Colonic mucosa (tissue), 4 donors: ENCODE data around the gene CCDC9B. TPM values are rescaled to one million over a fixed set of nuclear protein-coding genes. Genes with fewer than 3 reads are reported as not detected.

ENCODE experiments used
- DNase-seq: peaks from one replicate; pipeline ENCODE4 v3.0.0-alpha.2; 2020
- H3K27ac ChIP-seq: fragments of 200-600 bp; one replicate; pipeline ENCODE4 v1.8.0; 2021
- H3K27me3 ChIP-seq: fragments of 200-600 bp; one replicate; pipeline ENCODE4 v1.8.0; 2021
- H3K36me3 ChIP-seq: fragments of 200-600 bp; one replicate; pipeline ENCODE4 v1.8.0; 2021
- H3K4me1 ChIP-seq: fragments of 200-600 bp; one replicate; pipeline ENCODE4 v1.8.0; 2021; ENCODE audit warnings: mild to moderate bottlenecking
- H3K4me3 ChIP-seq: fragments of 200-600 bp; one replicate; pipeline ENCODE4 v1.8.0; 2021
- H3K9ac ChIP-seq, 2 donors: one replicate each; pipeline ENCODE4 v1.7.0; 2013; ENCODE audit warnings: control low read depth in 2 of 2, low read depth in 2 of 2, low read length in 2 of 2
- H3K9me3 ChIP-seq: fragments of 200-600 bp; one replicate; pipeline ENCODE4 v1.8.0; 2021
- intact Hi-C: fragments of 100-400 bp; cut with DNase I; formaldehyde crosslinking; loops from one replicate; pipeline ENCODE4 v1.14.1; 2022
- total RNA-seq, 2 donors: library from RNA; stranded (reverse); fragmentation: NEBNext Ultra II Directional in 1 of 2; extraction: Animal tissue kit (Norgen Biotek cat#: 25700) in 1 of 2; gene quantifications; one replicate each; pipeline ENCODE4 v1.2.1, GENCODE V29; 2021
- TF ChIP-seq, protein P1 (sequence below): fragments of 200-600 bp; IDR thresholded peaks from one replicate; pipeline ENCODE4 v1.8.0; 2022; ENCODE audit warnings: antibody characterized with exemption, mild to moderate bottlenecking
- donor health status: healthy.
- donor health status: DM: no; HTN: no; CAD: no.
- donor health status: DM: no; HTN: no; CAD: no.

CCDC9B gene
- total RNA-seq, 2 donors from 2014 or later = 13.1 to 28.7 TPM

GRCh38 chr15:40330368-40330836 lies 10.3 kb downstream of the CCDC9B start:
- no peaks in the 10 kb centered on the region for H3K9me3 ChIP-seq
- TF ChIP-seq, protein P1, sequence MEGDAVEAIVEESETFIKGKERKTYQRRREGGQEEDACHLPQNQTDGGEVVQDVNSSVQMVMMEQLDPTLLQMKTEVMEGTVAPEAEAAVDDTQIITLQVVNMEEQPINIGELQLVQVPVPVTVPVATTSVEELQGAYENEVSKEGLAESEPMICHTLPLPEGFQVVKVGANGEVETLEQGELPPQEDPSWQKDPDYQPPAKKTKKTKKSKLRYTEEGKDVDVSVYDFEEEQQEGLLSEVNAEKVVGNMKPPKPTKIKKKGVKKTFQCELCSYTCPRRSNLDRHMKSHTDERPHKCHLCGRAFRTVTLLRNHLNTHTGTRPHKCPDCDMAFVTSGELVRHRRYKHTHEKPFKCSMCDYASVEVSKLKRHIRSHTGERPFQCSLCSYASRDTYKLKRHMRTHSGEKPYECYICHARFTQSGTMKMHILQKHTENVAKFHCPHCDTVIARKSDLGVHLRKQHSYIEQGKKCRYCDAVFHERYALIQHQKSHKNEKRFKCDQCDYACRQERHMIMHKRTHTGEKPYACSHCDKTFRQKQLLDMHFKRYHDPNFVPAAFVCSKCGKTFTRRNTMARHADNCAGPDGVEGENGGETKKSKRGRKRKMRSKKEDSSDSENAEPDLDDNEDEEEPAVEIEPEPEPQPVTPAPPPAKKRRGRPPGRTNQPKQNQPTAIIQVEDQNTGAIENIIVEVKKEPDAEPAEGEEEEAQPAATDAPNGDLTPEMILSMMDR = no peak
- intact Hi-C loops = no loop called here
- H3K27me3 ChIP-seq = no peaks in the 10 kb centered on the region
- H3K9ac ChIP-seq = no peak overlapping the region
- DNase-seq = no peak
- H3K4me1 ChIP-seq = peaks cover 10% of the 10 kb centered on the region
- no peak overlapping the region for H3K4me3 ChIP-seq
- no peak overlapping the region for H3K27ac ChIP-seq
- no peaks in the 10 kb centered on the region for H3K36me3 ChIP-seq

GRCh38 chr15:40329804-40330203 lies 10.9 kb downstream of the CCDC9B start:
- Histone ChIP-seq H3K9ac (no peak overlapping the region), H3K4me3 (no peak overlapping the region), H3K9me3 (no peaks in the 10 kb centered on the region), H3K27ac (no peak overlapping the region), H3K36me3 (no peaks in the 10 kb centered on the region), H3K4me1 (peaks cover 10% of the 10 kb centered on the region), H3K27me3 (no peaks in the 10 kb centered on the region)
- intact Hi-C loops = no loop called here
- DNase-seq = no peak
- TF ChIP-seq, protein P1 = no peak

DNA sequence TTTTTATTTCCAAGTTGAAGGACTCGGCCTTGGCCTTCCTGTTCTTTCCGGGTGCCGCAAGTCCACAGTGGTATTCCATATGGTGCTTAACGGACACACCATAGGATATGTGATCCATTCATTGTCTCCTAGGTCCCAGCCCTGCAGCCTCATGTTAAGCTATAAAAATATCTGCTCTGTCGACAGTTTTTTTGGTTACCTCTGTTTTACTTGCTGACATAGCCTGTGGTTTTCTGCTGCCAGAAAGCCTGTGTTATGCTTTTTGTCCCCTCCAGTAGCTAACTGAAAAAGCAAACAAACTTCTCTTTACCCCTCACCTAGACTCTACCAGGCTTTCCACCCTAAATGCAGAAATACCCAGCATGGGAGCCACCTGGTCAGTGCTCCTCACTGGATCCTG lies 12.0 kb downstream of the CCDC9B start:
- H3K27ac ChIP-seq = no peak overlapping the region
- TF ChIP-seq, protein P1 = no peak
- intact Hi-C loops = no loop called here
- H3K36me3 ChIP-seq = no peaks in the 10 kb centered on the region
- H3K4me3 ChIP-seq = no peak overlapping the region
- H3K27me3 ChIP-seq = no peaks in the 10 kb centered on the region
- H3K4me1 ChIP-seq = peaks cover under 1% of the 10 kb centered on the region
- DNase-seq = no peak
- no peaks in the 10 kb centered on the region for H3K9me3 ChIP-seq
- H3K9ac ChIP-seq = no peak overlapping the region

GRCh38 chr15:40328176-40328575 lies 12.6 kb downstream of the CCDC9B start:
- H3K36me3 ChIP-seq = no peaks in the 10 kb centered on the region
- no peaks in the 10 kb centered on the region for H3K4me1 ChIP-seq
- no peaks in the 10 kb centered on the region for H3K9me3 ChIP-seq
- H3K9ac ChIP-seq = no peak overlapping the region
- no peak for DNase-seq
- no peak overlapping the region for H3K4me3 ChIP-seq
- TF ChIP-seq, protein P1 = no peak
- no peaks in the 10 kb centered on the region for H3K27me3 ChIP-seq
- H3K27ac ChIP-seq = no peak overlapping the region
- intact Hi-C loops = no loop called here

DNA sequence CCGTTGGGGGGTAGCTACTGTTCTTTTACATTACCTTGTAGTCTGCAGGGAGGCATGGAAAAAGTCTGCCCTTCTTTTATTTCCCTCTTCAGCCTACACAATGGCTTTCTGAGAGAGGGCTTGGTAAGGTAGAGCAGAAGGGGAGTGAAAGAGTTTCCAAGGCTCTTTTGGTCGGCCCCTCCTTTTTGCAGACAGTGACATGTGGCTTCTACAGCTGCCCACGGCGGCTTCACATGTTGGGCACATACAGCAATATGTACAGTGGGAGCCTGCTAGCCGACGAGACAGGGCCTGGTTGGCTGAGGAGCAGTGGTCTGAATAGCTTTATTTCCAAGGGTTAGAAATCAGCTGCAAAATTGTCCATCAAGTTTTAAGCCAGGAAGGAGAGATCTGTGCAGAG lies 13.3 kb downstream of the CCDC9B start:
- TF ChIP-seq, protein P1 = no peak
- Histone ChIP-seq H3K9ac (no peak overlapping the region), H3K36me3 (no peaks in the 10 kb centered on the region), H3K9me3 (no peaks in the 10 kb centered on the region), H3K4me1 (peaks cover 5% of the 10 kb centered on the region), H3K27me3 (no peaks in the 10 kb centered on the region), H3K4me3 (no peak overlapping the region), H3K27ac (no peak overlapping the region)
- no peak for DNase-seq
- intact Hi-C loops = no loop called here
